Stimulated activated effector memory CD8-positive, alpha-beta T cell treated with anti-CD3 and anti-CD28 coated beads, Interleukin-12 subunit alpha, Interleukin-12 subunit beta, amount 100 ng/mL, for 72 hours (primary cell): Measurements from ENCODE around the gene ZNF83.

ENCODE experiments used
- ATAC-seq: fragments of 150-1000 bp; cut with Tn5 transposase; 2 replicates; pipeline ENCODE4 v1.10.0; 2021
- DNase-seq, 2 donors: peaks; one replicate each; pipeline ENCODE4 v3.0.0; 2021 to 2022; ENCODE audit warnings: low spot score in 2 of 2
- H3K27ac Mint-ChIP-seq: one replicate; pipeline ENCODE4 v1.8.0; 2022; ENCODE audit warnings: mild to moderate bottlenecking, mixed read lengths
- H3K36me3 Mint-ChIP-seq: one replicate; pipeline ENCODE4 v1.8.0; 2022; ENCODE audit warnings: mild to moderate bottlenecking, mixed read lengths
- H3K4me1 Mint-ChIP-seq: one replicate; pipeline ENCODE4 v1.8.0; 2022; ENCODE audit warnings: mixed read lengths
- H3K4me3 Mint-ChIP-seq: one replicate; pipeline ENCODE4 v1.8.0; 2022; ENCODE audit warnings: mild to moderate bottlenecking, mixed read lengths
- H3K9me3 Mint-ChIP-seq: one replicate; pipeline ENCODE4 v1.8.0; 2022; ENCODE audit warnings: mixed read lengths

Gene ZNF83

GRCh38 chr19:52566588-52566987 lies 71.6 kb downstream of the ZNF83 start:
- Mint-ChIP-seq H3K4me3 (no peak overlapping the region), H3K4me1 (peaks cover 19% of the 10 kb centered on the region), H3K27ac (no peak overlapping the region), H3K36me3 (peaks cover 36% of the 10 kb centered on the region), H3K9me3 (peaks cover 12% of the 10 kb centered on the region)
- no peak for ATAC-seq
- DNase-seq = no peak

GRCh38 chr19:52566121-52566520 lies 72.0 kb downstream of the ZNF83 start:
- H3K4me3 Mint-ChIP-seq = no peak overlapping the region
- ATAC-seq = no peak
- H3K36me3 Mint-ChIP-seq = peaks cover 35% of the 10 kb centered on the region

More at GRCh38 chr19:52566121-52566520, 72.0 kb downstream of the ZNF83 start:
- Mint-ChIP-seq H3K9me3 (peaks cover 9% of the 10 kb centered on the region), H3K27ac (no peak overlapping the region), H3K4me1 (peaks cover 15% of the 10 kb centered on the region)
- DNase-seq = no peak
